GM18909 (cell line): ENCODE data around the gene MAP3K7.
A peak's percentile ranks its signal among the peaks of the same experiment; 100 is the strongest.

Source experiments
- ATAC-seq: cut with Tn5 transposase; IDR thresholded peaks from one replicate; pipeline ENCODE4 v1.9.1; 2021; ENCODE audit warnings: mild to moderate bottlenecking; ENCODE audit not compliant: unreplicated experiment, poor library complexity

MAP3K7 gene

GRCh38 chr6:90586836-90587638, at the start of gene MAP3K7:
Gene MAP3K7, minus strand, starts transcription at chr6:90587072. Its CDS starts 189 bp downstream, at chr6:90586883.
- ATAC-seq, result peak; percentile 91

GRCh38 chr6:90631046-90631445, 44.2 kb upstream of the MAP3K7 start:
- ATAC-seq, result no peak

- no peak for ATAC-seq
These were observed 34.7 kb upstream of the MAP3K7 start for GRCh38 chr6:90621581-90621980.

DNA sequence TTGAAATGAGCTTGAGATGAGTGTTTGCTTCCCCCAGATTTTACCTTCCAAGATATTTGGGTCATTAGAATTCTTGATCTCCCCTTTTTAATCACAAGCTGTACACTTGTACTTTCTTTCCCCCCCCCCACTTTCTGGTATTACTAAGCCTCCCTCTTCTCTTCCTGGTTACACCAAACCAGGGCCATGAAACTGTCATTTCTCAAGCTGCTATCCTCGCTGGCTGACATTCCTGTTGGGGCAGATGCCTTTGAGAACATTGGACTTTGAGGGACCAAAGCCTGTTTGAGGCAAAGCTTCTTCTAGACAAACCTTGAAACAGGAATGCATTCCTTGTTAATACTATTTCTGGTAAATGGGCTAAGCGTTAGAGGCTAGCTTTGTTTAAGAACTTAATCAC, 32.3 kb upstream of the MAP3K7 start:
- no peak for ATAC-seq

GRCh38 chr6:90612313-90612680, 25.4 kb upstream of the MAP3K7 start:
- no peak for ATAC-seq

DNA sequence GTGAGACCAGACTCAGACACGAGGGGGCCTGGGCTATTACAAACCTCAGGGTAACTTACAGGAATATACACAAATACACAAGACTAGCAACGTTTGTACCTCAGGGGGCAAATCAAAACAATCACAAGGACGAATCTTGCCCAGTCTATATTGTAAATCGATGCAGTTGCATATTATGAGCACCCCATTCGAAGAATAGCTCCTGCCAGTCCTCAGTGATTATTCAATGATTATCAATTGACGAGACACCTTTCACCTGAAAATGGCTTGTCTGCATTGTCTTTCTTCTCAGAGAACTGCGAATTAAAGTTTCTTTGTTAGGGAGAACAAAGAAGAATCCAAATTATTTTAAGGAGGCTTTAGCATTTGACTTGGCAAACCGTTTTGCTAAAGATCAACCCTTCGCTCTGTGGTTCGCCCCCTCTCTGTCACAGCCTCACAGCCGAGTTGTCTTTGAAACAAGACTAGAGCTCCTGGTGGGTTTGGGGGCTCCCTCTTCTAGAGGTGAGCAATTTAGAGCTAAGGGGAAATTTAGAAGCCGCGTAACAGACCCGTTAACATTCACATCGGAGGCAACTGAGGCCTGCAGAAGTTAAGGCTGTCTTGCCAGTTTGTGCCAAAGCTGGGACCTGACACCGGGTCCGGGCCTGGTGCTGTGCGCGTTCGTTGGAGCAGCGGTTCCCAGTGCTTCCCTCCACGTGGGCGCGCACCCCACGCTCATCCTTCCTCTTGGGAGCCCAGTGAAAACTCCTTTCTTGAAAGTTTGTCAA, 24.9 kb upstream of the MAP3K7 start:
- ATAC-seq, result no peak

GRCh38 chr6:90610751-90611542, 24.1 kb upstream of the MAP3K7 start:
- peak; percentile 78 for ATAC-seq

- no peak for ATAC-seq
These were observed 23.5 kb upstream of the MAP3K7 start for GRCh38 chr6:90610301-90610750.

DNA sequence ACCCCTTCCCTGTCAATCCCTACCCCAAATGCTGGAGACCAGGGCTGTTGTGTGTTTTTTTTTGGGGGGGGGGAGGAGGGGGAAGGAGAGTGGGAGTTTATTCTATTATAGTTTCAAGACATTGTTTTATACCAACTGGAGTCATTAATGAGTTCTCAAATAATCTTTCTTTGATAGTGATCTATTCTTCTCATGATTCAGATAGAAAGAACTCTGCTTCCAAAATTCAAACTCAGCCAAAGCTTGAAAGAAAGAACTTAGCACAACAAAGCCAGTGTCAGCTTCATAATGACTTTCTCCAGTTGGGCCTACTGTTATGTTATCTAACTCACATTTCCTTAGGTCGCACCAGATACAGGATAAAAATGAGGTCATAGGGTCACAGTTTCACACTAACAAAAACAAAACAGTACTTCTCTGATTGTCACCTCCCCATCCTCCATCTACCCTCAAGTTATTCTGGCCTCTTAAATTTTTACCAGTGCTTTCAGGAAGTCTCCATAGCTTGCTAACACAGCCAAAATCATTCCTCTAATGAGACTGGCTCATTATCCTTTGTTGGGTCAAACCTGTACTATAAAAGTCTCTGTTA, 19.0 kb upstream of the MAP3K7 start:
- no peak for ATAC-seq

DNA sequence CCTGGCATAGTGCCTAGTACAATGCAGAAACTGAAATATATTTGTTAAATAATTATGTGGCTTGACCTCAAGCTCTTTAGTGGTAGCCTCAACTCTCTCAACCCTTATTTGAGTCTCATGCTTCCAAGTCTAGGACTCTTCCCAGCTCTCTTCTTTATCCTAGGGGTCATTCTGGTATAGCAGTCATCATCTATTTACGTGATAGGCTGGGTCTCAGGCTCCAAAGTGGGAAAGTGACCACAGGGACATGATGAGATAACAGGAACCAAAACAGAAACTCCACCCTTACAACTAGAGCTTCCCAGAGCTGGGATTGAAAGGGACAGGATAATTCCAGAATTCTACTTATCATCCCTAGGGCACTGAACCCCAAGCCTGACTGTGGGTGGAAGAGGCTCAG, 17.7 kb upstream of the MAP3K7 start:
- no peak for ATAC-seq

- ATAC-seq, result no peak
These were observed 12.3 kb upstream of the MAP3K7 start for GRCh38 chr6:90599151-90599550.

DNA sequence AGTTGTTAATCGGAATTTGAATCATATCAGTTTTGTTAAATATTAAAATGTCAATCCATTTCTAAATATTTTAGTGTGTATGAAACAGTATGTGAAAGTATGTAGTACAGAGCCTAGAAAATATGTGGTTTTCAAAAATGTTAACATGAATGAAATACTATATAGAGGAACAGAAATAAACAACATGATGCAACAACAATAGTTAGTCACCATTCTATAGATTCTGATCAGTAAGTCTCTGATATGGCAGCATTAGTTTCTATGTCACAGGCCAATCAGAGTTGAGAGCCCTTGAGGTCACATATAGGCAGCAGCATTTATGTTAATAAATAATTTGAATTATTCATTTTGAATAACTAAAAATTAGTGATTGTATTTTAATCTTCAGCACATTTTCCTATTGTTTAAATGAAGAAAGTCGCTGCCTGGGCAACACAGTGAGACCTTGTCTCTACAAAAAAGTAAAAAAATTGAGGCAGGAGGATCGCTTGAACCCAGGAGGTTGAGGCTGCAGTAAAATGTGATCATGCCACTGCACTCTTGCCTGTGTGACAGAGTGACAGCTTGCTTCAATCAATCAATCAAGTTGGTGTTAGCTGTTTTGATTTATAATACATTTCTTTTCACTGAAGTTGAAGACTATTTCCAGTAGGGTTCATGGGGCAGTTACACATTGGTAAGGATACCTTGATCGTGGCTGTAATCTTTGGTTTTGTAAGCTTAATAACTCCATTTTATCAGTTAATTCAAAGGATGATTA, 11.5 kb upstream of the MAP3K7 start:
- no peak for ATAC-seq

GRCh38 chr6:90596967-90597539, 10.2 kb upstream of the MAP3K7 start:
- no peak for ATAC-seq

DNA sequence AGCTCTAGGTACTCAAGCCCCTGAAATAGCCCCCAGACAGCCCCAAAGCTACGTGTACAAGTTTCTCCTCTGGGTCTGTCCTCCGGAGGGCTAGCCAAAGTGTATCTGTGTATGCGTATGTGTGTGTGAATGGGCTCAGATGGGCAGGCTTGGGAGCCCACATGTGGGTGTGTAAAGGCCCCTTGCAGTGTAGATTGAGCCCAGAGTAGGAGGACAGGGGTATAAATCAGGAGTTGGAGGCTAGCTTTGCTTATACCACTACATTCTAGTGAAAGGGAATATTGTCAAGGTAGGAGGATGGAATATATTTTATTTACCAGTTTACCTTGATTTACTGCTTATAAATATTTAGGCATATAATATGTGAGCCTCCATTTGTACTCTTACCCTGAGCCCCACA, 9.0 kb upstream of the MAP3K7 start:
- no peak for ATAC-seq

DNA sequence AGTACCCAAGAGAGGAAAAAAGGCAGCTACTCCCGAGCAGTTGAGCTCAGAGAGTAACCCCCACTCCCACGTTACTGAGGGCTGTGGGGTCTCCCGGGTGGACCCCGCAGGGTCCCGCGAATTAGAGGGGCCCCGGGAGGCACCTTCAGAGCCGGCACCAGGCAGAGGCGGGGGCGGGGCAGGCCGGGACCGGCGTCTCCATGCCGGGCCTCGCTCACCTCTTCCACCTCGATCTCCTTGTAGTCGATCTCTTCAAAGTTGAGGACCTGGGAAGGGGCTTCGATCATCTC, 381 bp downstream of the MAP3K7 start:
- no peak for ATAC-seq

DNA sequence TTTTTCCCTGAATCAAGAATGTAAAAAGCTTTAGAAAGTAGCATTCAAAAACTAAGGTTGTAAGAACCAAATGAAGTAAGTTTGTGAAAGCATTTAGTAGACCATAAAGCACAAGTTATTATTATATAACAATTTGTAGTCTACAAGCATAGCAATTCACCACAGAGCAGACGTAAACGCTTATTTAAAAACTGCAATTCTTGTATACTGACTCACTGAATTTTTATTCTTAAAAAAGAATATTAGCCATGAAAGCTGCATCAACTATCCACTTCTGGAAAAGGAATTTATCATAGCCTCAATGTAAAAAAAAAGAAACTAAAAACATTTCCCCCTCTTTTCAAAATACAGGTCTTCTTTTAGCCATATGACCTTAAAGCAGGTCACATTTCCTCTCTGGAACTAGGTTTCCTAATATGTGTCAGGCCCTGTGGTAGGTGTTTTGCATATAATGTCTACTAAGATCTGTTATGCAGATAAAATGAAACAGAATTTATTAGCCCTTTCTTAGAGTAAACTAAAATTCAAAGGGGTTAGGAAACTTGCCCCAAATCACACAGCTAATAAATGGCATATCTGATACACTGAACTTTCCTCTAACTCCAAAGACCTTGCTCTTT, 2.1 kb downstream of the MAP3K7 start:
- peak; percentile 25 for ATAC-seq

GRCh38 chr6:90583836-90584481, 2.9 kb downstream of the MAP3K7 start:
- ATAC-seq, result no peak

- no peak for ATAC-seq
These were observed 3.6 kb downstream of the MAP3K7 start for GRCh38 chr6:90583179-90583835.
